NCI-H1694 (cell line): Measurements from ENCODE around the gene CENPB.
A peak's percentile ranks its signal among the peaks of the same experiment; 100 is the strongest.

Experiments used
- DNase-seq: peaks from one replicate; lab custom pipeline; 2025; lab: John Stamatoyannopoulos, UW

CENPB gene

GRCh38 chr20:3788685-3789155, 2.2 kb upstream of the CENPB start:
- no peak for DNase-seq

DNA sequence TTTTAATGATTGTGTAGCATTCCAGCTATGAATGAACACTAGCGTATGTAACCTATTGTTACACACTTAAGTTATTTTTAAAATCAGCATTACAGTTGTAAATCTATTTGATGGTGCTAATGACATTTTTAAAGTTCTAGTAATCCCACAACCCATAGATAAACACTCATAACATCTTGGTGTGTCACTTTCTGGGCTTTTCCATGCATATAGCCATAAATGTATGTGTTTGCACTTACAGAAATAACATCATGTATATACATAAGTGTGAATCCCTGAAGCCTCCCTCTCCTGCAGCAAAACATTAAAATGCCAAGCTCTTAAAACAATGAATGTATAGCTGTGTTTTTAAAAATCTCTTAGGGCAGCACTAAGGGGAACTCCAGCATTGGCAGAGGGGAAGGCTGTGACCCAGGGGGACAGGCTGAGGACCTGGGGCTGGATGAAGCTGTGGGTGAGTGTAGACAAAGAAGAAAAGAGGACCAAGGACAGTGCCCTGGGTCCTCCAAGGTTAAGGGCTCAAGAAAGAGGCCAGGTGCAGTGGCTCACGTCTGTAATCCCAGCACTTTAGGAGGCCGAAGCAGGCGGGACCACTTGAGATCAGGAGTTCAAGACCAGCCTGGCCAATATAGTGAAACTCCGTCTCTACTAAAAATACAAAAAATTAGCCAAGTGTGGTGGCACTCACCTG, 929 bp upstream of the CENPB start:
- no peak for DNase-seq

DNA sequence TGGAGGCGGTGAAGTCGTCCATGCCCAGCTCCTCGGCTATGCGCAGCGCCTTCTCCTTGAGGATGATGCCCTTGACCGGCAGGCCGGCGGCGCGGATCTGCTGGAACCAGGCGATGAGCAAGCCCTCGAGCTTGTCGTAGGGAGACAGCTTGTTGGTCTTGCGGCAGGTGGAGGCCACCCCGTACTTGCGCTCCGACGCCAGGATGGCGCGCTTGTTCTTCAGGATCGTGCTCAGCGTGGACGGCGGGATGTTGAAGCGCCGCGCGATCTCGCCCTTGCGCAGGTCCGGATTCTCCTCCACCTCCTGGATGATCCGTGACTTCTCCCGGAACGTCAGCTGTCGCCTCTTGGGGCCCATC, 435 bp downstream of the CENPB start:
- DNase-seq = no peak

DNA sequence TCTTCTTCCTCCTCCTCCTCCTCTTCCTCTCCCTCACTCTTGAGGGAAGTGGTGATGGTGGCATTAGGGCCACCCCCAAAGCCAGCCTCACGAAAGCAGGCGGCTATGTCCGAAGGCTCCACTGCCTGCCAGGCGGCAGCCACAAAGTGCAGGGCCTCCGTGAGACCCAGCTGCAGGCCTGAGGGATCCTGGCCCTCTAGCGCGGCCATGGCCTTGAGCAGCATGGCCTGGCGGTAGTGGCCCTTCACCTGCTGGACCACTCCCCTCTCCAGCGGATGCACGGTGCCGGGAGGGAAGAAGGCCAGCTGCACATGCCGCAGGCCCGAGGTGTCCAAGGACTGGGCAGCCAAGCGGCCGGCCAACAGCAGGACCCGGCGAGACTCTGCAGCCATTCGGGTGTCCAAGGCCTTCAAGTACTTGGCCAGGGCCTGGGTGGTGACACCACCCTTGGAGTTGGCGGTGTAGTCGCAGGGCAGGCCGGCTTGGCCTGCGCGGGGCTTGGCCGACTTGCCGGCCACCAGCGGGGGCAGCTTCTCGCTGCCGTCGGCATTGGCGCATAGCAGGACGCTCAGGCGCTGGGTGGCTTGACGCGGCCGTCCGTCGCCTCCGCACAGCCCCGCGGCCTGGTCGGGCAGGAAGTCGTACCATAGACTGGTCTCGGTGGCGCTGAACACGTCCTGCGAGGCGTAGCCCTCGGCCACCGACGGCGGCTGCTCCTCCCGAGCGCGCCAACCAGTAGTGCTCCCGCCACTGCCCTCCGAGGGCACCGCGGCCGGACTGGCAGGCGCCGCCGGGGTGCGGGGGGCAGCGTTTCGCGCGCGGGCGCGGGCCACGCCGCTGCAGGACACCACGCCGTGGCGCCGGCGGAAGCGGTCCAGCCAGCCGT, 1.1 kb downstream of the CENPB start:
- no peak for DNase-seq

DNA sequence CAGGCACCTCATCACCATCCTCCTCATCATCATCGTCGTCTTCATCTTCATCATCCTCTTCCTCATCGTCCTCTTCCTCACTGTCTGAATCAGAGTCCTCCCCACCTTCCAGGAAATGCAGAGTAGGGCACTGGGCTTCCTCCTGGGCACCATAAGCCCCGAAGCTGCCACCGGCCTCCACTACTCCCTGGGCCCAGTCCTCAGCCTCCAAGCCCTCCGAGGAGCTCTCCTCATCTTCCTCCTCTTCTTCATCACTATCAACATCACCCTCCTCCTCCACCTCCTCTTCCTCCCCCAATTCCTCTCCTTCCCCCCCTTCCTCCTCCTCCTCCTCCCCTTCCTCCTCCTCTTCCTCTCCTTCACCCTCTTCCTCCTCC, 1.7 kb downstream of the CENPB start:
- DNase-seq = no peak

DNA sequence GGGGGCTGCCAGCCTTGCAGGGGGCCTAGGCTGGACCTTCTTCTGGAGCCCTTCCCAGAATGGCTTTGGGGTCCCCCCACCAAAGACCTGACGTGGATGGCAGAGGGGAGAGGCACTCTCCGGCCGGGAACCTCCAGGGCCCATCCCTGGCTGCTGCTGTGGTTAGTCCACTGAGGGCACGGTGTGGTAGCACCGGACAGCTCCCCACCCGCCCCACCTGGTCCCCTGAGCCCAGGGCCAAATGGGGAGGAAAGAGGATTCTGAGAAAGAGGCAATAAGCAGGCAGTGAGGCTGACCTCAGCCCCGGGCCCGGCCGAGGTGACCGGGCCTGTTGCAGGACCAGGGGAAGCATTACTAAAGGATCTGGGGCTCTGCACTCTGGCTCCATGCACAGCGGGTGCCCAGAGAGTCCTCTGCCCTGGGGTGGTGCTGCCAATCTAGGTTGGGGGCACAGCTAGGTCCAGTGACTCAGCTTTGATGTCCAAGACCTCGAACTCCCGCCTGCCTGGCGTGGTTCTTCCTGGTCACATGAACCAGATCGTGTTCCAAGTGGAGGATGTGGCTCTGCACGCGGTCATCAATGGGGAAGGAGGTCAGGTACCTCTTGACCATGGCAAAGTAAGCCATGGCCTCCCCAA, 2.2 kb downstream of the CENPB start:
- no peak for DNase-seq

GRCh38 chr20:3783511-3784195, 2.9 kb downstream of the CENPB start:
- no peak for DNase-seq

DNA sequence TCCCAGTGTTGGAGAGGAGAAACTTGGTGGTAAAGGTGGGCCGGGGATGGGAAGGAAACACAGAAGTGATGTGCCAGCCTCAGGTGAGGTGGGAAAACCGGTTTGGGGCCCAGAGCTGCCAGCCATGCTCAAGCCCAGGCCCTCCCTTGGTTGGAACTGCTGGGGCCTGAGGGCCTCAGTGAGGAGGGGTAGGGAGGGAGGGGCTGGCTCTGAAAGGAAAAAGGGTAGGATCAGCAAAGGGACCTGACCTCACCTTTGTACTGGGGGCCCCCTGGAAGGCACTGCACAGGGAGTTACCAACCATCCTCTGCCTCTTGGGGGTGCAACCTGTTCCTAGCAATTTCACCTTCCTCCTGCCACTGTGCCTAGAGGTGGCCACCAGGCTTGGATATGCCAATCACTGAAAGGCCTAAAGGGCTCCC, 3.5 kb downstream of the CENPB start:
- no peak for DNase-seq

GRCh38 chr20:3782597-3782996, 3.9 kb downstream of the CENPB start:
- no peak for DNase-seq

GRCh38 chr20:3781153-3781910, 5.2 kb downstream of the CENPB start, which contains the start of gene SPEF1:
SPEF1 (minus strand) TSS chr20:3781448; CDS start chr20:3781287, 161 bp downstream.
- DNase-seq = peak; percentile 89

GRCh38 chr20:3778976-3779375, 7.6 kb downstream of the CENPB start:
- no peak for DNase-seq

DNA sequence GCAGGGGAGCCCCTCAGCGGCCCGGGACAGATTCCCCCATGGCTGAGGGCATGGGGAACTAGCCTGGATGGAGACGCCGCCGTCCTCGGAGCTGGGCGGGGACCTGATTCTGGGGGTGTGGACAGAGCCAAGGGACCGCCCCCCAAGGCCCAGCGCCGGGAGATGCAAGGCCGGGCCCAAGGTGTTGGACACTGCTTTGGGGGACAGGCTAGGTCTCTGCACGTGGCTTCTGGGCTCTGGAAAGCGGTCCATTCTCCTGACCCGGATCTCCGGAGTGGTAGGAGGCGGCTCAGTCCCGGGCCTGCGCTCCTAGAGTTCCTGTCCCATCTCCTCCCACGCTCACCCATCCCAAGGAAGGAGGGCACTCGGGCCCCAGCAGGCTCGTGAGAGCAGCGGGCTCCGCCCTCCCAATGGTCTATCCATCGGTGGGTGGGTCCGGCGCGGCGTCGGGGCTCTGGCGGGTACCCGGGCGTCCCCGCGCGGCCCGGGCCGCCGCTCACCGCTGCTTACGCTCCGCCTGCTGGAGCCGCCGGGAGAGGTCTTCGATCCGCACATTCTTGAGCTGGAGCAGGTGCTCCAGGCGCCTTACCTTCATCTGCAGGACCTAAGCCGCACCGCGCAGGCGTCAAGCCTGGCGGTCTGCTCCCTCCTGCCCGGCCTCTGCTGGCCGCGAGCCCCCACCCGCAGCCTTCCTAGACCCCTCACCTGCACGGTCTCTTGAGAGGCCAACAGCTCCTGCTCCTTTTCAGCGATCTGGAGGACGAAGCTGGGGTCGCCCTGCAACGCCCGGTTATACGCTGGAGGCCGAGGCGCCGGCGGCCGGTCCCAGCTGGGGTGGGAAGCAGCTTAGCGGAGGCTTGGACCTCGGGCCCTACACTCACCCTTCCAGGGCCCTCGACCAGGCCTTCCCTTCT, 8.6 kb downstream of the CENPB start:
- DNase-seq = peak; percentile 53

DNA sequence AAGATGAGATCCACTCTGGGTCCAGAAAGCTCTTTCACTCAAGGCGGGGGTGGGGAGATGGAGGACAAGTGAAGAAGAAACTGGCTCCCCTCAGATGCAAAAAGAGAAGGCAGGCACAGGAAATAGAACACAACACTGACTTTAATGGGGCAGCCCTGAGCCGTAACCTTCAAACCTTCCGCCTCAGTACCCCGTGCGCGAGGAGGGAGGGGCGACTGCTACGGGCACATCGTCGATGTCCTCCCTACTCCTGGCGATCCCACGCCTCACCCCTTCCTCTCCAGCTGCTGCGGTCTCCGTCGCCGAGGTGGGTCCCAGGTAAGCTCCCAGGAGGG, 9.2 kb downstream of the CENPB start:
- DNase-seq = no peak

DNA sequence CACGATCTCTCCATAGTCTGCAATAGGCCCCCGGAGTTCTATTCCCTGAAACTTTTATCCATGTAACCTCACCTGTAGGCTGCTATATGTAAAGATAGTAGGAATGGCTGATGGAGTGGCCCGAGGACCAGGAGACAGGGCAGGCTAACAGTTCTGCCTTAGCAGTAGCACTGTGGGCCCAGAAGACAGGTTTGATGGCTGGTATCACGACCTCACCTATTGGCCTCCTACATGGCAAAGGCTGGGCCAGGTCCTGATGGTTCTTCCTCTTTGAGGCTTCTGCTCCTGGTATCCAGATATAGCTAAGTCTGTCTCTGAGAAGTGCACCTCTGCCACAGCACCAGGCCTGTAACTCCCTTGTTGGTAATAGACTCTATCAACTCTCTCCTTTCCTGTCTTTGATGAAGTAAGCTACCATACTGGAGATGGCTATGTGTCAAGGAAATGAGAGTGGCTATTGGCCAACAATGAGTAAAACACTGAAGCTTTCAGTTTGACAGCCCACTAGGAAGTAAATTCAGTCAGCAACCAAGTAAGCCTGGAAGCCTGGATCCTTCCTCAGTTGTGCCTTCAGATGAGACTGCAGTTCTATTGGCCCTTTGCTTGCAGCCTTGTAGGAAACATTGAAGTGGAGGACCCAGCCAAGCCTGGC, 11.0 kb downstream of the CENPB start:
- no peak for DNase-seq

GRCh38 chr20:3771552-3772058, 14.9 kb downstream of the CENPB start:
- DNase-seq = no peak

- DNase-seq = peak; percentile 73
These were observed 18.0 kb downstream of the CENPB start for GRCh38 chr20:3768342-3769130.

DNA sequence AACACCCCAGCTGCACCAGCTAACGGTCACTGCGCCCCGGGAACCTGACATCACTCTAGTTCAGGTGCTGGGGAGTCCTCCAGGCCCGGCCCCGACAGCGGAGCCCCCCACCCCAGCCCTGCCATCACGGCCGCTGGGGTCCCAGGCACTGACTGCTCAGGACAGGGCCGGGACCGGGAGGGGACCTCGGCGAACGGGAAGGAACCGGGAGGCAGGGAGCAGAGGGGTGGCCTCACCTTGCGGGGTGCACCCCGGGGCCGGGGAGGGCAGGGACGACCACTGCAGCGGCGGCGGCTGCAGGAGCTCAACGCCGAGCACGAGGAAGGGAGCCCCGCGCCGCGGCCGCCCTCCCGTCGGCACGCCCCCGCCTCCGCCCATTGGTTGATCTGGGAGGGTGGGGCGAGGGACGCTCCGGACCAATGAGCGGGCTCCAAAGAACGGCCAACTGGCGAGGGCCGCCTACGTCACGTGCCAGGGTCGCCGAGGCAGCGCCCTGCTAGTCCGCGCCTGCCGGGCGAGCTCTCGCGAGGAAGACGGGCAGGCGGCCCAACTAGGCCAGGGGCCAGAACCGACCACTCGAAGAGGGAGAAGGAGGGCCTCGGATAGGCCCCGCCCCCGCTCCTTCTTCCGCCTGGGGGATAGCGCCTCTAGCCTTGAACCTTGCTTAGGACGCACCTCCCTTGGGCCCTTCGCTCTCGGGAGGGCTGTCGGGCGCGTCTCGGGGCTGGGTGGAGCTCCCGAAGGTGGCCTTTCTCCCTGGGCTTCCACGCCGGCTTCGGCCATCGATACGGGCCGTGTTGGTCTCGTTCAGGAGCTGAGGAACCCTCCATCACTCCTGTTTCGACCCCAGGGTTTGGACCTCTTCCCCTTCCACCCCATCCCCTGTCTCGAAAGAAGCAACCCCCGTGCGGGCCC, 18.9 kb downstream of the CENPB start, which contains the start of gene ADISSP:
Gene ADISSP, minus strand, starts transcription at position 327 of the 915 bp plus-strand sequence. CDS start 7,653 bp downstream, outside the sequence.
- peak; percentile 96 for DNase-seq

- no peak for DNase-seq
These were observed 19.5 kb downstream of the CENPB start for GRCh38 chr20:3767110-3767426.
